Omental fat pad (tissue), 4 donors: Measurements from ENCODE around the gene MUC5AC. TPM values are rescaled to one million over a fixed set of nuclear protein-coding genes. Genes with fewer than 3 reads are reported as not detected.

Experiments used
- ATAC-seq: fragments of 150-250 bp; one replicate; pipeline ENCODE4 v1.9.1; 2016; ENCODE audit warnings: mild to moderate bottlenecking, moderate library complexity; ENCODE audit not compliant: low FRiP score
- DNase-seq: peaks from one replicate; pipeline ENCODE4 v3.0.0-alpha.2; 2019; ENCODE audit warnings: low spot score
- CTCF ChIP-seq, 3 donors: fragments of 450-650 bp; IDR thresholded peaks; one replicate each; pipeline ENCODE4 v1.5.1; 2016 to 2017; ENCODE audit warnings: antibody characterized with exemption in 3 of 3, mild to moderate bottlenecking in 3 of 3, moderate library complexity in 2 of 3
- total RNA-seq, 4 donors: library from RNA; depleted of rRNA; stranded (reverse); fragments of >200 nt; gene quantifications; one replicate each; pipeline ENCODE4 v1.1.0, GENCODE V29; 2016

Gene MUC5AC
- total RNA-seq, 4 donors from 2014 or later: not detected

- DNase-seq: no peak
- ATAC-seq: no peak
- TF ChIP-seq CTCF (IDR thresholded peaks at IDR 0.05): no peak
These were observed 35.1 kb upstream of the MUC5AC start for GRCh38 chr11:1122664-1123002.

GRCh38 chr11:1123970-1124369 lies 33.8 kb upstream of the MUC5AC start:
- ATAC-seq: no peak
- TF ChIP-seq CTCF (IDR thresholded peaks at IDR 0.05): no peak
- DNase-seq: peak; percentile 10

- peak; percentile 1 for DNase-seq
- TF ChIP-seq CTCF (IDR thresholded peaks at IDR 0.05): no peak
- no peak for ATAC-seq
These were observed 31.9 kb upstream of the MUC5AC start for GRCh38 chr11:1125803-1126202.

GRCh38 chr11:1126491-1126926 lies 31.2 kb upstream of the MUC5AC start:
- no peak for TF ChIP-seq CTCF (IDR thresholded peaks at IDR 0.05)
- no peak for ATAC-seq
- DNase-seq: no peak

GRCh38 chr11:1126935-1127663 lies 30.7 kb upstream of the MUC5AC start:
- peak; percentile 14 for DNase-seq
- ATAC-seq: no peak
- TF ChIP-seq CTCF (IDR thresholded peaks at IDR 0.05): no peak

- DNase-seq: peak; percentile 17
- no peak for TF ChIP-seq CTCF (IDR thresholded peaks at IDR 0.05)
- no peak for ATAC-seq
These were observed 30.0 kb upstream of the MUC5AC start for GRCh38 chr11:1127664-1128162.
